G401 (cell line): ENCODE measurements around the gene PTPN1. TPM values are rescaled to one million over a fixed set of nuclear protein-coding genes. Genes with fewer than 3 reads are reported as not detected.
"Not testable (repeated sequence)": the region's sequence is repeated elsewhere in the genome, so short reads cannot be mapped to it uniquely, and the experiment has no call there.

Experiments used
- DNase-seq: peaks from one replicate; pipeline ENCODE4 v3.0.0-alpha.2; 2015; ENCODE audit warnings: low spot score
- in situ Hi-C: cut with HindIII; loops from 2 replicates; pipeline ENCODE4 v1.10.0; 2016; ENCODE audit warnings: low sequenced_read_pairs, mixed read lengths
- total RNA-seq: library from RNA; depleted of rRNA; stranded (reverse); fragments of >200 nt; shearing (Covaris generic); gene quantifications from 2 replicates; pipeline ENCODE4 v1.2.3, GENCODE V29; 2014; rRNA removed

The PTPN1 gene
- 41.1 and 46.5 TPM in 2 replicates for total RNA-seq

DNA sequence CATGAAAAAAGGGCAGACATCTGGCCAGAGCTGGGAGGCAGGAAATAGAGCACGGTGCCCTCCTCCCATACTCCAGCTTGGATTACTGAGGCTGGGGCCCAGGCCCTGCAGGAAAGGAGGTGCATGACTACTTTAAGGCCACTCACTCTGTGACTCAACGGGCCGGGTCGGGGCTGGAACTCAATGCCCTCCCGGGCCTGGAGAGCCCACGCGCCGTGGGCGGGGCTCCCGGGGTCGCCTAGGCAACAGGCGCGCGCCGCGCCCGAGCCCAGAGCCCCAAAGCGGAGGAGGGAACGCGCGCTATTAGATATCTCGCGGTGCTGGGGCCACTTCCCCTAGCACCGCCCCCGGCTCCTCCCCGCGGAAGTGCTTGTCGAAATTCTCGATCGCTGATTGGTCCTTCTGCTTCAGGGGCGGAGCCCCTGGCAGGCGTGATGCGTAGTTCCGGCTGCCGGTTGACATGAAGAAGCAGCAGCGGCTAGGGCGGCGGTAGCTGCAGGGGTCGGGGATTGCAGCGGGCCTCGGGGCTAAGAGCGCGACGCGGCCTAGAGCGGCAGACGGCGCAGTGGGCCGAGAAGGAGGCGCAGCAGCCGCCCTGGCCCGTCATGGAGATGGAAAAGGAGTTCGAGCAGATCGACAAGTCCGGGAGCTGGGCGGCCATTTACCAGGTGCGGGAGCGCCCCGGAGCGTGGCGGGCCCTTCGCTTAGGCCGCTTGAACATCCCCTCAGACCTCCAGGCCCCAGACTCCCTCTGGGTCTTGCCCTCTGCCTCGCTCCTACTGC lies at the start of gene PTPN1:
PTPN1 (plus strand) TSS at position 461 of the 783 bp plus-strand sequence; CDS start at position 606, 145 bp downstream.
- in situ Hi-C loops, result no loop called here
- DNase-seq, result peak; percentile 99

DNA sequence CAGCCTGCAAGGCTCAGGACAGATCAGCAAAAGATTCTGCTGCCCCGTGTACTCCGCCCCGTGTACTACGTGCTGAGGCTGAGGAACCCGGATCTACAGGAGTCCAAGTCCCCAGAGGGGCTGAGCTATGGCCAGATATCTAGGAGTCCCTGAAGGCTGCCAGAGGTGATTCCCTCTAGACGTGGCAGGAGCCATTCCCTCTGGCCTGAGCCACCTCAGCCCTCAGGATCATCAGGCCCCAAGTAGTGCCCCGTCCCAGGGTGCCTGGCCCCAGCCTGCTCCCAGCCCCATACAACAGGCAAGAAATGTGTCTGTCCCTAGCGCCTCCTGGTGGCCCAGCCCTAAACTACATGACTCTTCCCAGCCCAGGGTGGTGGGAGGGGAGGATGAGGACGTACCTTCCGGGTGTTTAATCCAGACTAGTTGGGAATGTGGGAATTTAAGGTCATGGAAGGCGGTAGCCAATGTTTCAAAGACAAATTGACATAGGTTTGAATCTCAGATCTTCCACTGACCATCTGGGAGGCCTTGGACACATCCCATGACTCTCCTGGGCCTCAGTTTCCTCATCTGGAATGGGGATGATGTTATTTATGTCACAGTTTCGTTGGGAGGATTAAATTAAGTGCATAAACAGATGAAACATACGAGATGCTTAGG lies 49.4 kb upstream of the PTPN1 start:
- in situ Hi-C loops, result no loop called here
- DNase-seq, result peak; percentile 41

DNA sequence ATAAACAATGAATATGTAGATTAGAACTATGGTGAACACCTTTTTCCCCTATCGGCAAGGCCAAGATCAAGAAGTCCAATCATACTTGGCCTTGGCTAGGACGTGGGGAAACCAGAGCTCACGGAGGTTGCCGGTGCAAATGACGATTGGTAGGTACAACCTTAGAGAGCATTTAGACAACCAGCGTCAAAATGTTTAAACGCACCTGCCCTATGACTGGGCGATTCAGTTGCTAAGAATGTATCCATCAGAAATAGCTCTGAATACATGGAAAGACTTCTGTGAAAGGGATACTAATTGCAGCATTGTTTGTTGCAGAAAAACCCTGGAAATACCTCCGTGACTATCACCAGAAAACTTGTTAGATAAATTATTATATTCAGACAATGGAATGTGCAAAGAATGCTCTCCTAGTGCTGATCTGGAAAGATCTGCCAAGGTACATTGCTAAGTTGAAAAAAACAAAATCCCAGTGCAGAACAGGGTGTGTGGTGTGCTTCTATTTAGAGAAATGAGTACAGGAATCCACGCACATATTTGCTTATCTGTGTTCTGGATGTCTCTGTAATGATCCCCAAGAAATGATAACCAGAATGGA lies 48.0 kb upstream of the PTPN1 start:
- DNase-seq, result no peak
- in situ Hi-C loops, result no loop called here

- peak; percentile 42 for DNase-seq
- in situ Hi-C loops, result no loop called here
Observed at GRCh38 chr20:50464026-50464724, 46.0 kb upstream of the PTPN1 start.

DNA sequence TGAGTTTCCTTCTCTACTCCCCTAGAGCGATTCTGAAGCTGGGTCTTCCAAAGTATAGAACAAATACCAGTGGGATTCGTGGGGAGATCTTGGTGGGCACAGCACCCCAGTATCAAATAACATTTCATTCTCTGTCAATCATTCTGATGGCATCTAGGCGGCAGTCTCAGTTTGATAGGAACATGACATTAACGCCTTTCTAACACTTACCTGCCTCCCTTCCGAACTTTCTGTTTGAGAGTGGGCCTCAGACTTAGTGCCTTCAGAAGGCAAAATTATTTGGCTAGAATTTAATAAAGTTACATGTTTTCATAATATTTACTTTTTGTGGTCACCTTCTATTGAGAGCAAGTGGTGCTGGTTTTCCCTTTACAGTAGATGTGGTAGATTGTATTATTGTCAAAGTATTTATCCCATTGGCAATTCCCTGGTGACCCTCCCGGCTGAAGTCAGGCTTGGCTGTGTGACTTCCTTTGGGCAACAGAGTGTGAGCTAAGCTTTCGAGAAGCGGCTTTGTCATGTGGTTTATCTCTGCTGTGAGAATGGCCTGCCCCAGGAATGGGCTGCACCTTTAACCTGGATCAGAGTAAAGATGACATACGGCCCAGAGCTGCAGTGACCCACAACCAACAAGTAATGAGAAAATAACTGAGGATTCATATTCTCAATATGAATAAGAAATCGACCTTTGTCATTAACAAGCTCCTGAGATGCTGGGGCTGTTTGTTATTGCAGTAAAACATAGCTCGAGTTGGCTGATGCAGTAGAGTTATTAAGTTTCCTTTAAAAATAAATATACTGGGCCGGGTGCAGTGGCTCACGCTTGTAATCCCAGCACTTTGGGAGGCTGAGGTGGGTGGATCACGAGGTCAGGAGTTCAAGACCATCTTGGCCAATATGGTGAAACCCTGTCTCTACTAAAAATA lies 45.2 kb upstream of the PTPN1 start:
- no peak for DNase-seq
- in situ Hi-C loops, result no loop called here

DNA sequence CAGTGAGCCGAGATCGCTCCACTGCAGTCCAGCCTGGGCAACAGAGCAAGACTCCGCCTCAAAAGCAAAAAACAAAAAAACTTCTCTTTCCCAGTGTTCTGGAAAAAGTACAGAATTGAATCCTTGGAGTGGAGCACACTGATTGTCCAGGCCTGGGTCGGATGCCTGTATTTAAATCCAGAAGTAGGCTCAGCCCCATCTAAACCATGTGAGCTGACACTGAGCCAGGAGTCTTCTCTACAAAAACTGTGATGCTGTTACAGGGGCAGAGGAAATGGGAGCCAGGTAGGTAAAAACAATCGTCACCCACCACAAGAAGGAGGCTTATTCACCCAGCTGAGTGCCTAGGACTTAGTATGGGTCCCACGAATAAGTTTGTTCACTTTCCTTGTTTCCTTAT lies 43.0 kb upstream of the PTPN1 start:
- DNase-seq, result no peak
- in situ Hi-C loops, result no loop called here

- in situ Hi-C loops, result no loop called here
- DNase-seq, result peak; percentile 40
Observed at GRCh38 chr20:50467718-50468356, 42.3 kb upstream of the PTPN1 start.

- no peak for DNase-seq
- in situ Hi-C loops, result no loop called here
Observed at GRCh38 chr20:50468378-50468798, 41.8 kb upstream of the PTPN1 start.

GRCh38 chr20:50469176-50469723 lies 40.9 kb upstream of the PTPN1 start:
- DNase-seq, result no peak
- in situ Hi-C loops, result no loop called here

DNA sequence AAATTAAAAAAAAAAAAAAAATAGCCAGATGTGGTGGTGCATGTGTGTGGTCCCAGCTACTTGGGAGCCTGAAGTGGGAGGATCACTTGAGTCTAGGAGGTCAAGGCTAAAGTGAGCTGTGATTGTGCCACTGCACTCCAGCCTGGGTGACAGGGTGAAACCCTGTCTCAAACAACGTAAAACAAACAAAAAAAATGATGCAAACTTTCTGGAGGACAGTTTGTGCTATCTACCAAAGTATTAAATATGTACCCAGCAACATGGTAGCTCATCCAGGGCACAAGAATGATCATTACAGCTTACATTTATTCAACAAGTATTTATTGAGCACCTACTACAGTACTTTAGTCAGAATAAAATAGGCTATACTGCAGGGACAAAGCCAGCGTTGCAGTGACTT lies 40.4 kb upstream of the PTPN1 start:
- in situ Hi-C loops, result no loop called here
- no peak for DNase-seq

- in situ Hi-C loops, result no loop called here
- no peak for DNase-seq
Observed at GRCh38 chr20:50470264-50470858, 39.8 kb upstream of the PTPN1 start.

DNA sequence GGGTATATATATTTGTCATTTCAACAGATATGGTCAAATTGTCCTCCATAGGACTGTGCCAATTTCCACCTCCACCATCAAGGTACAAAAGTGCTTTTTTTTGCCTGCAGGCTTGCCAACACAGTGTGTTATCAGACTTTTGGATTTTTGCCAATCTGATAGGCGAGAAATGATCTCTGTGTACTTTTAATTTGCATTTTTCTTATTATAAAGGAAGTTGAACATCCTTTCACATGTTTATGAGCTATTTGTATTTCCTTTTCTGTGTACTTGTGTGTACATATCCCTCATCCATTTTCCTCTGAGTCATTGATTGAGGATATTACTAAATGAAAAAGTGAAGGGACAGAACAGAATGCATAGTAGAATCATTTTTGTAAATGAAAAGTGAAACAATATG lies 39.0 kb upstream of the PTPN1 start:
- in situ Hi-C loops, result no loop called here

DNA sequence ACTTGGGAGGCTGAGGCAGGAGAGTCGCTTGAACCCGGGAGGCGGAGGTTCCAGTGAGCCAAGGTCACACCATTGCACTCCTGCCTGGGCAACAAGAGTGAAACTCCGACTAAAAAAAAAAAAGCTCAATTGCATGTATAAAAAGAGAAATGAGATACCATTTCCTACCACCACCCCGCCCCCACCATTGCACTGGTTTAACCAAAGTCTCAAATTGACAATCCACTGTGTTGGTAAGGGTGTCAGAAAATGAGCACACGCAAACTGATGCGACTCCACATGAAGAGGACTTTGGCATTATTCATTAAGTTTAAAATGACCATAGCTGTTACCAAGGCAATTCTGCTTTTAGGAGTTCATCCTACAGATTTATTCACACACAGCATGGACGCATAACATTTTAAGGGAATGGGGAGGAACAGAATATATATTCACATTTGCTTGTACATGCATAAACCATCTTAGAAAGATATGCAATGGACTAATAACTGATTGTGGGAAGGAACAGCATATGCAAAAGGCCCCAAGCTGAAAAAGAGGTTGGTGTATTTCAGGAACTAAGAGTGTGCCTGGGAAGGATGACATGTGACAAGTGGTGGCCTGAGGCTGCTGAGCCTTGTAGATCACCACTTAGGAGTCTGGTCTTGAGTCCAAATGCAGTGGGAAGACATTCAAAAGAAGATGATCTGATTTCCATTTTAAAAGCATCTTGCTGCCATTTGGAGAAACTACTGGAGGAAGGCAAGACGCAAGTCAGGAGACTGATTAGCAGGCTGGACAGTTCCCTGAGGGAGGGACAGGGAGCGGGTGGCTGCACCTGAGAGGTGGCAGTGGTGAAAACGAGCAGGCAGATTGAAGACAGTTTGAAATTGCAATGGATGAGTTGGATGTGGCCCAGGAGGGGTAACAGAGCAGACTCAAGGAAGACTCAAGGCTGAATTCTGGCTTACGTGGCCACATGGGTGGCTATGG lies 37.2 kb upstream of the PTPN1 start:
- DNase-seq, result no peak
- in situ Hi-C loops, result no loop called here

More for the DNA sequence above, 39.0 kb upstream of the PTPN1 start:
- DNase-seq, result no peak

DNA sequence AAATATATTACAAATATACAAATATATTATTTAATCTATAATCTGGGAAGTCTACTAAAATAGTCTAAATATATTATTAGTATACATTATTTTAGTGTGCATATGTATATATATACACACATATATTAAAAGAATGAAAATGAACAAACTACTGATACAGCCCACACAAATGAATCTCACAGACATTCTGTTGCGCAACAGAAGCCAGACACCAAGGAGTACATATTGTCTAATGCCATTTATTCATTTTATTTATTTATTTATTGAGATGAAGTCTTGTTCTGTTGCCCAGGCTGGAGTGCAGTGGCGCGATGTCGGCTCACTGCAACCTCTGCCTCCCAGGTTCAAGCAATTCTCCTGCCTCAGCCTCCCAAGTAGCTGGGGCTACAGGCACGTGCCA lies 35.8 kb upstream of the PTPN1 start:
- in situ Hi-C loops, DNase-seq: not testable (repeated sequence)

GRCh38 chr20:50475681-50476292 lies 34.4 kb upstream of the PTPN1 start:
- in situ Hi-C loops, result no loop called here

DNA sequence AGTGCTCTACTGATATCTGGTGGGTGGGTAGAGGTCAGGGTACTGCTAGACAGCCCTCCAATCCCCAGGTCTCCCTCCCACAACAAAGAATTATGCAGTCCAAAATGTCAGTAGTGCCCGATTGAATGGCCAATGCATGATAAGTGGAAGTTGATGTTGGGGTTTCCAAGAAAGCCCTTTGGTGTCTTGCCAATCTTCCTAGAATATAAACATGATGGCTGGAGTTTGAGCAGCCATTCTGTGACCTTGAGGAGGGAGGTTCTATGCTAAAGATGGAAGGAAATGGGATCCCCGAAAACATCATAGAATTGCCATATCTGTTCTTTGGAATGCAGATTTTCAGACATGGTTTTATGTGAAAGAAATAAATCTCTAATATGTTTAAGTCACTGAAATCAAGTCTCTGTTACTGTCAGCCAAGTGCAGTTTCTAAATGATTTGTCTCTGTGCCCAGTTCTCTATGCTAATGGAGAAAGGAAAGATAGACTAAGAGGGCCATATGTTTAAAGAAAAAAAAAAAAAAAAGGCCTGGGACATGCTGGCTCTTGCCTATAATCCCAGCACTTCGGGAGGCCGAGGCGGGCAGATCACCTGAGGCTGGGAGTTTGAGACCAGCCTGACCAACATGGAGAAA lies 32.8 kb upstream of the PTPN1 start:
- in situ Hi-C loops, result no loop called here
- no peak for DNase-seq

More at GRCh38 chr20:50475681-50476292, 34.4 kb upstream of the PTPN1 start:
- no peak for DNase-seq
